ENCODE measurements around the gene ELL.
"Not testable (repeated sequence)": the region's sequence is repeated elsewhere in the genome, so short reads cannot be mapped to it uniquely, and the experiment has no call there.

- not testable (repeated sequence) for TF ChIP-seq CTCF (IDR thresholded peaks at IDR 0.05; ENCODE audit: insufficient read depth, low read length, poor library complexity, severe bottlenecking); EZH2phosphoT487 (conservative IDR thresholded peaks at IDR 0.05; ENCODE audit: low read length)
These were observed 18.3 kb upstream of the ELL start for GRCh38 chr19:18540200-18540599.
